ENCODE data around the gene LGR4. TPM values are rescaled to one million over a fixed set of nuclear protein-coding genes. Genes with fewer than 3 reads are reported as not detected.

LGR4 gene
- total RNA-seq, 1 experiment from 2014 or later: 7.1 TPM

DNA sequence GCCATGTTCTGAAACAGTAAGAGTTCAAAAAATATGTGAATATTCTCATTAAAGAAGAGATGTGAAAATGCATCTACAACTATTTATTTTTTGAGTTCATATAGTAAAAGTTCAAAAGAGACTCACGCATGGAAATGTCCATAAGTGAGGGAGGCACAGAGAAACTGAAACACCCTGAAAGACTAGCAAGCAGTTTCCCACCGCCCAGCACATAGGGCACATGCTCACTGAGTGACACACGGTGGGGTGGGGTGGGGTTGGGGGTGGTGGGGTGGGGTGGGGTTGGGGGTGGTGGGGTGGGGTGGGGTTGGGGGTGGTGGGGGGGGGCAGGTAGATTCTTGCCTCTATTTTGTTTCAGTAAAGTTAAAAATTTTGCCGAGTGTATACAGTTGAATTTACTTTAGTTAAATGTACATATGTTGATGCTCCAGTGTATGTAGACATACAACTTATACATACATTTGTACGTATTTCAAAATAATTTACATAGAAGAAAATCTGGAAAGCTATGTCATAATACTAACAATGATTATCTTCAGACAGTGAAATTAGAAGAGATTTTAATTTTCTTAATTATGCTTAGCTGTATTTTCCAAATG lies 115.9 kb downstream of the LGR4 start:
- Histone ChIP-seq H3K9me2 (ENCODE audit: insufficient read depth) (no peaks in the 10 kb centered on the region), H3K27me3 (ENCODE audit: insufficient read depth, low read length) (no peaks in the 10 kb centered on the region), H3K36me3 (ENCODE audit: control insufficient read depth in 1 of 2, insufficient read depth in 2 of 2, low read length in 2 of 2) (0 out of 4 replicates have a peak, but pooled peaks cover 0 to 2% of the 10 kb centered on the region in 2 experiments), H3K4me1 (ENCODE audit: control insufficient read depth in 1 of 2, insufficient read depth in 2 of 2, low read length in 2 of 2) (peaks cover 0 to 8% of the 10 kb centered on the region in 2 experiments; a peak in 2 of 4 replicates), H3K79me2 (ENCODE audit: insufficient read depth, low read length) (no peaks in the 10 kb centered on the region), H2AFZ (ENCODE audit: low read depth, low read length, poor library complexity, severe bottlenecking) (no peak overlapping the region), H3K9ac (ENCODE audit: low read length) (no peak overlapping the region), H3K4me2 (ENCODE audit: low read length) (no peak overlapping the region), H3K4me3 (replicated peaks in 1 of 2; ENCODE audit: low read depth in 1 of 2, low read length in 2 of 2) (no peak overlapping the region), H3K9me3 (ENCODE audit: control insufficient read depth in 1 of 2, insufficient read depth in 1 of 2, low read depth in 1 of 2, low read length in 2 of 2) (no peaks in the 10 kb centered on the region), H3K27ac (ENCODE audit: low read depth, low read length) (no peak overlapping the region), H4K20me1 (ENCODE audit: insufficient read depth) (no peaks in the 10 kb centered on the region)
- BruUV-seq (replicated peaks): no TSS peak
- no peak for DNase-seq (ENCODE audit: low read depth, low spot score)
- ChIA-PET POLR2A (no interaction called here), CTCF (interaction anchor here (0.9 kb wide), 1 partner anchor 22 kb away, joined by 3 read pairs; no protein-coding TSS in a partner anchor), RAD21 (ENCODE audit: low non-redundant PET in 1 of 2, low total read pairs in 2 of 2, uncharacterized antibody in 2 of 2, unreplicated experiment in 2 of 2) (no interaction called here)
- ATAC-seq: no peak
- intact Hi-C loops (cut with micrococcal nuclease): no loop called here
- TF ChIP-seq JUND (IDR thresholded peaks at IDR 0.05) (no peak), CEBPB (IDR thresholded peaks at IDR 0.05; ENCODE audit: low read depth) (no peak), SRF (IDR thresholded peaks at IDR 0.05; ENCODE audit: low read depth) (no peak), RAD21 (IDR thresholded peaks at IDR 0.05; ENCODE audit: low read depth) (no peak), REST (IDR thresholded peaks at IDR 0.05; ENCODE audit: low read depth) (no peak), POLR2A (IDR thresholded peaks at IDR 0.05; ENCODE audit: borderline replicate concordance, extremely low read depth, insufficient read depth, insufficient read length) (no peak), EZH2phosphoT487 (IDR thresholded peaks at IDR 0.05; ENCODE audit: borderline replicate concordance) (no peak)
